ENCODE data around the gene TNS3. TPM values are rescaled to one million over a fixed set of nuclear protein-coding genes. Genes with fewer than 3 reads are reported as not detected.
"Not testable (repeated sequence)": the region's sequence is repeated elsewhere in the genome, so short reads cannot be mapped to it uniquely, and the experiment has no call there.

TNS3 gene
- total and polyA plus RNA-seq, 9 of the 15 experiments (the other 6 are each of a cell fraction or from before 2014, with no cell fraction given), result 0.20 TPM; not detected in 8

DNA sequence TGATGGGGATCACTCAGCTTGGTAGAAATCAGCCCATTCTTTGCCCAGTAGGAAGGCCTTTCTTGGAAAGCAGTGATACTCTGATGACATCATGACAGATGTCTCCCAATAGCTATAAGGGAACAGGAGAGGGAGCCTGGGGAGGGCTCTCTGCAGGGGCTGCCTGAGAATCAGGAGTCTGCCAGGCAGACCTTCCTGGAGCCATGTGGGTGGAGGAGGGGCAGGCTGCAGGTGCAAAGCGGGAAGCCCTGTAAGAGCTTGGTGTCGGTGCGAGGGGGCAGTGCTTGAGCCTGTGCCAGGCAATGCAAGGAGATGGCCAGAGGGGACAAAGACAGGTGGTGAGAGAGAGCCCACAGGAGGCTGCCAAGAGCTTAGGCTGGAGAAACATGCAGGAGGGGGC lies 5.0 kb upstream of the TNS3 start:
- ATAC-seq (no peak), DNase-seq (ENCODE audit: extremely low read depth in 1 of 4, low spot score in 3 of 4) (no peak), FAIRE-seq (no peak)
- H3K27ac ChIP-seq (ENCODE audit: extremely low read depth, low read depth, low read length), result no peak overlapping the region
- no peaks in the 10 kb centered on the region for H3K9me1 ChIP-seq (ENCODE audit: control insufficient read depth, insufficient read depth, low read length)
- H3K27me3 ChIP-seq (ENCODE audit: control insufficient read depth in 2 of 2, insufficient read depth in 2 of 2, low read length in 2 of 2), result peaks cover 8 to 56% of the 10 kb centered on the region in 2 experiments; a peak in 4 of 5 replicates
- WGBS (ENCODE audit: insufficient coverage, low coverage, missing lambda C conversion rate), result 3% methylated on average over 3 of the region's 3 CpGs
- H3K36me3 ChIP-seq (ENCODE audit: control insufficient read depth, insufficient read depth, low read length), result no peaks in the 10 kb centered on the region
- ChIA-PET POLR2A (no interaction called here), CTCF (ENCODE audit: low intra/inter-chr PET ratio) (no interaction called here)
- H2AFZ ChIP-seq (ENCODE audit: low read depth, low read length), result no peak overlapping the region
- H3K9ac ChIP-seq (ENCODE audit: insufficient read depth in 1 of 2, low read depth in 2 of 2, low read length in 2 of 2), result no peak overlapping the region
- in situ Hi-C loops (cut with MboI), result no loop called here
- H3K4me1 ChIP-seq (replicated peaks in 1 of 2; ENCODE audit: control insufficient read depth in 2 of 2, insufficient read depth in 2 of 2, low read length in 2 of 2), result no peaks in the 10 kb centered on the region
- TF ChIP-seq ZNF583 (CRISPR knock-in tag; IDR thresholded peaks at IDR 0.05) (no peak), ZNF551 (CRISPR knock-in tag; IDR thresholded peaks at IDR 0.05) (no peak), ZZZ3 (IDR thresholded peaks at IDR 0.05) (no peak)
- no peak overlapping the region for H3K4me2 ChIP-seq (ENCODE audit: insufficient read depth, low read length)
- H3K4me3 ChIP-seq, result no peak overlapping the region
- no peaks in the 10 kb centered on the region for H3K9me3 ChIP-seq (replicated peaks; ENCODE audit: control insufficient read depth, insufficient read depth, low read depth, low read length)
- BruUV-seq (replicated peaks), result no TSS peak
- intact Hi-C loops (cut with micrococcal nuclease), result no loop called here
- no peaks in the 10 kb centered on the region; the same call in 1 of the 2 replicates for H4K20me1 ChIP-seq (replicated peaks; ENCODE audit: control insufficient read depth, insufficient read depth, low read length)
- no peaks in the 10 kb centered on the region for H3K79me2 ChIP-seq (ENCODE audit: control insufficient read depth, insufficient read depth, low read length)

- BruUV-seq (replicated peaks); H3K4me1 ChIP-seq (replicated peaks in 1 of 2; ENCODE audit: control insufficient read depth in 2 of 2, insufficient read depth in 2 of 2, low read length in 2 of 2); H3K36me3 ChIP-seq (ENCODE audit: control insufficient read depth, insufficient read depth, low read length); H3K9me3 ChIP-seq (replicated peaks; ENCODE audit: control insufficient read depth, insufficient read depth, low read depth, low read length); FAIRE-seq; H3K9ac ChIP-seq (ENCODE audit: insufficient read depth in 1 of 2, low read depth in 2 of 2, low read length in 2 of 2); H3K79me2 ChIP-seq (ENCODE audit: control insufficient read depth, insufficient read depth, low read length); in situ Hi-C loops (cut with MboI); H3K9me1 ChIP-seq (ENCODE audit: control insufficient read depth, insufficient read depth, low read length); DNase-seq (ENCODE audit: extremely low read depth in 1 of 4, low spot score in 3 of 4); intact Hi-C loops (cut with micrococcal nuclease); H4K20me1 ChIP-seq (replicated peaks; ENCODE audit: control insufficient read depth, insufficient read depth, low read length); ATAC-seq; H3K4me3 ChIP-seq; CTCF ChIA-PET (ENCODE audit: low intra/inter-chr PET ratio); H3K4me2 ChIP-seq (ENCODE audit: insufficient read depth, low read length); H2AFZ ChIP-seq (ENCODE audit: low read depth, low read length); POLR2A ChIA-PET; H3K27ac ChIP-seq (ENCODE audit: extremely low read depth, low read depth, low read length): not testable (repeated sequence)
- peaks cover 4 to 51% of the 10 kb centered on the region in 2 experiments; a peak in 4 of 5 replicates for H3K27me3 ChIP-seq (ENCODE audit: control insufficient read depth in 2 of 2, insufficient read depth in 2 of 2, low read length in 2 of 2)
- WGBS (ENCODE audit: insufficient coverage, low coverage, missing lambda C conversion rate), result under 1% methylated on average over 7 of the region's 7 CpGs
These were observed 4.3 kb upstream of the TNS3 start for GRCh38 chr7:47586161-47586670.
